HCT116 (cell line): ENCODE data around the gene ENTHD1. TPM values are rescaled to one million over a fixed set of nuclear protein-coding genes. Genes with fewer than 3 reads are reported as not detected.

Experiments
- ATAC-seq: fragments of 200-7000 bp; cut with Tn5 transposase; 2 replicates; pipeline ENCODE4 v1.9.1; 2020; ENCODE audit warnings: mild to moderate bottlenecking, moderate library complexity
- BruUV-seq: library from RNA; stranded (reverse); fragments of 400-500 nt; replicated peaks from 2 replicates; lab custom pipeline; 2021; lab: Mats Ljungman, UMichigan
- CTCF ChIA-PET: fragments of 300-600 bp; sonication (Branson Sonifier 250); formaldehyde crosslinking; loops from one replicate; lab custom pipeline; 2021; ENCODE audit warnings: antibody characterized with exemption; lab: Charles Lee
- POLR2A ChIA-PET: fragments of 300-600, 350-600 bp; sonication (Branson Sonifier 250); formaldehyde crosslinking; loops from one replicate; lab custom pipeline; 2021; ENCODE audit warnings: antibody characterized with exemption; lab: Charles Lee
- RAD21 ChIA-PET, 2 experiments: fragments of 300-600 bp; sonication (Branson Sonifier 250); formaldehyde crosslinking; loops; one replicate each; lab custom pipeline; 2023; ENCODE audit warnings: low total read pairs in 2 of 2; ENCODE audit not compliant: uncharacterized antibody in 2 of 2, unreplicated experiment in 2 of 2, low non-redundant PET in 1 of 2; lab: Charles Lee
- DNase-seq: peaks from one replicate; pipeline ENCODE4 v3.0.0-alpha.2; 2010; ENCODE audit warnings: low read depth, low spot score
- H2AFZ ChIP-seq: fragments of 200-600 bp; shearing (Covaris generic), sonication (generic); 2 replicates; pipeline ENCODE4 v1.6.1; 2017; ENCODE audit warnings: low read depth, mixed run types, mixed read lengths, antibody characterized with exemption, low read length; ENCODE audit not compliant: poor library complexity, severe bottlenecking
- H3K27ac ChIP-seq: 2 replicates; pipeline ENCODE4 v1.5.1; 2012; ENCODE audit warnings: low read depth, low read length
- H3K27me3 ChIP-seq: fragments of 200-600 bp; sonication (generic); 2 replicates; pipeline ENCODE4 v1.6.1; 2016; ENCODE audit warnings: mixed run types, low read length, mixed read lengths; ENCODE audit not compliant: insufficient read depth
- H3K36me3 ChIP-seq, 2 experiments: fragments of 200-500 bp in 1 of 2; fragments of 200-600 bp in 1 of 2; sonication (Bioruptor generic) in 1 of 2; sonication (generic) in 1 of 2; 2 replicates each; pipeline versions ENCODE4 v1.5.1 to v1.6.1; 2014 to 2016; ENCODE audit warnings: low read length in 2 of 2, inconsistent platforms in 1 of 2, mixed read lengths in 1 of 2, mixed run types in 1 of 2; ENCODE audit not compliant: insufficient read depth in 2 of 2, control insufficient read depth in 1 of 2
- H3K4me1 ChIP-seq, 2 experiments: fragments of 200-600 bp in 1 of 2; sonication (generic) in 1 of 2; 2 replicates each; pipeline versions ENCODE4 v1.5.1 to v1.6.1; 2012 to 2017; ENCODE audit warnings: low read length in 2 of 2, inconsistent platforms in 1 of 2, mild to moderate bottlenecking in 1 of 2, mixed read lengths in 1 of 2, mixed run types in 1 of 2, moderate library complexity in 1 of 2; ENCODE audit not compliant: insufficient read depth in 2 of 2, control insufficient read depth in 1 of 2
- H3K4me2 ChIP-seq: fragments of 200-600 bp; sonication (generic); 2 replicates; pipeline ENCODE4 v1.6.1; 2017; ENCODE audit warnings: mixed run types, low read length, mixed read lengths
- H3K4me3 ChIP-seq, 2 experiments: fragments of 200-600 bp in 1 of 2; sonication (generic) in 1 of 2; replicated peaks in 1 of 2; 2 replicates each; pipeline ENCODE4 v1.5.1; 2011 to 2016; ENCODE audit warnings: low read length in 2 of 2, control low read depth in 1 of 2, low read depth in 1 of 2, mild to moderate bottlenecking in 1 of 2, mixed read lengths in 1 of 2, mixed run types in 1 of 2
- H3K79me2 ChIP-seq: fragments of 200-600 bp; sonication (generic); 2 replicates; pipeline ENCODE4 v1.6.1; 2017; ENCODE audit warnings: mild to moderate bottlenecking, mixed run types, low read length, moderate library complexity, mixed read lengths; ENCODE audit not compliant: insufficient read depth
- H3K9ac ChIP-seq: fragments of 200-600 bp; sonication (generic); 2 replicates; pipeline ENCODE4 v1.6.1; 2016; ENCODE audit warnings: low read length, mixed read lengths
- H3K9me2 ChIP-seq: fragments of 200-600 bp; sonication (generic), shearing (Covaris generic); 2 replicates; pipeline ENCODE4 v1.6.1; 2017; ENCODE audit warnings: mixed run types, mild to moderate bottlenecking, moderate library complexity; ENCODE audit not compliant: insufficient read depth
- H3K9me3 ChIP-seq, 2 experiments: fragments of 200-500 bp in 1 of 2; fragments of 200-600 bp in 1 of 2; sonication (Bioruptor generic) in 1 of 2; sonication (generic) in 1 of 2; 2 replicates each; pipeline ENCODE4 v1.6.1; 2014 to 2017; ENCODE audit warnings: low read length in 2 of 2, mixed read lengths in 2 of 2, inconsistent platforms in 1 of 2, low read depth in 1 of 2, mild to moderate bottlenecking in 1 of 2, mixed run types in 1 of 2, moderate library complexity in 1 of 2; ENCODE audit not compliant: control insufficient read depth in 1 of 2, insufficient read depth in 1 of 2
- H4K20me1 ChIP-seq: fragments of 200-600 bp; sonication (generic), shearing (Covaris generic); 2 replicates; pipeline ENCODE4 v1.6.1; 2017; ENCODE audit warnings: mixed run types, mild to moderate bottlenecking, moderate library complexity; ENCODE audit not compliant: insufficient read depth
- CBX3 ChIP-seq: IDR thresholded peaks from 2 replicates; pipeline ENCODE4 v1.6.1; 2012; ENCODE audit warnings: low read depth
- CEBPB ChIP-seq: IDR thresholded peaks from 2 replicates; pipeline ENCODE4 v1.6.1; 2012; ENCODE audit warnings: low read depth
- EZH2phosphoT487 ChIP-seq: fragments of 200-600 bp; IDR thresholded peaks from 2 replicates; pipeline ENCODE4 v1.6.1; 2018; ENCODE audit warnings: antibody characterized with exemption, borderline replicate concordance
- RAD21 ChIP-seq: IDR thresholded peaks from 2 replicates; pipeline ENCODE4 v1.6.1; 2012; ENCODE audit warnings: low read depth, mild to moderate bottlenecking
- TCF7L2 ChIP-seq: IDR thresholded peaks from 2 replicates; pipeline ENCODE4 v1.7.0; 2011; ENCODE audit warnings: borderline replicate concordance, inconsistent platforms; ENCODE audit not compliant: insufficient read depth, insufficient read length; ENCODE audit errors: extremely low read depth
- intact Hi-C: fragments of 100-400 bp; cut with micrococcal nuclease; formaldehyde crosslinking; loops from 2 replicates; pipeline ENCODE4 v1.10.0; 2022
- total RNA-seq: library from RNA; stranded (reverse); gene quantifications from one replicate; pipeline ENCODE4 v1.2.1, GENCODE V29; 2021; ENCODE audit not compliant: unreplicated experiment
- TF ChIP-seq, protein P1 (sequence below): IDR thresholded peaks from 2 replicates; pipeline ENCODE4 v1.6.1; 2012
- TF ChIP-seq, protein P2 (sequence below), 3 experiments: fragments of 200-600 bp in 1 of 3; sonication (generic) in 1 of 3; IDR thresholded peaks in 2 of 3; conservative IDR thresholded peaks in 1 of 3; 2 replicates each; pipeline ENCODE4 v1.5.1; 2012 to 2017; ENCODE audit warnings: low read depth in 2 of 3, low read length in 2 of 3, antibody characterized with exemption in 1 of 3, borderline replicate concordance in 1 of 3, control low read depth in 1 of 3, mild to moderate bottlenecking in 1 of 3, mixed read lengths in 1 of 3, mixed run types in 1 of 3, moderate library complexity in 1 of 3; ENCODE audit not compliant: insufficient read depth in 1 of 3

The ENTHD1 gene
- total RNA-seq, 1 experiment from 2014 or later: not detected

DNA sequence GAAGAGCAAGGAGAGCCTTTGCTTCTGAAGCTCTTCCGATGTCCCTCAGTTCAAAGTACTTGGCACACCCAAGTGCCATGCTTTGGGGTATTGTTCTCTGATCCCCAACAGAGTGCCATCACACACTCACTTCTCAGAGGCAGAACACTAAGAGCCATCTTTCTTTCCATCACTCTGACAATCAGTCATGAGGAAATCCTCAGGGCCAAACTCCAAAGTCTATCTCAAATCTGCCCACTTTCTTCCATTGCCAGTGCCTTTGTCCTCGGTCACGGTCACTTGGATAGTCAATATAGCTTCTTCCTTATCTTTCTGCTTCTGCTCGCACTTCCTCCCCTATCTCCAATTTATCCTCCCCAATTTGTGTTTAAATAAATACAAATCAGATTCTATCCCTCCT lies 90.9 kb downstream of the ENTHD1 start (continued):
- no peak for TF ChIP-seq EZH2phosphoT487
- no peak for TF ChIP-seq TCF7L2
- TF ChIP-seq, protein P1, sequence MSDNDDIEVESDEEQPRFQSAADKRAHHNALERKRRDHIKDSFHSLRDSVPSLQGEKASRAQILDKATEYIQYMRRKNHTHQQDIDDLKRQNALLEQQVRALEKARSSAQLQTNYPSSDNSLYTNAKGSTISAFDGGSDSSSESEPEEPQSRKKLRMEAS: no peak
- no peak for TF ChIP-seq RAD21
- TF ChIP-seq, protein P2, sequence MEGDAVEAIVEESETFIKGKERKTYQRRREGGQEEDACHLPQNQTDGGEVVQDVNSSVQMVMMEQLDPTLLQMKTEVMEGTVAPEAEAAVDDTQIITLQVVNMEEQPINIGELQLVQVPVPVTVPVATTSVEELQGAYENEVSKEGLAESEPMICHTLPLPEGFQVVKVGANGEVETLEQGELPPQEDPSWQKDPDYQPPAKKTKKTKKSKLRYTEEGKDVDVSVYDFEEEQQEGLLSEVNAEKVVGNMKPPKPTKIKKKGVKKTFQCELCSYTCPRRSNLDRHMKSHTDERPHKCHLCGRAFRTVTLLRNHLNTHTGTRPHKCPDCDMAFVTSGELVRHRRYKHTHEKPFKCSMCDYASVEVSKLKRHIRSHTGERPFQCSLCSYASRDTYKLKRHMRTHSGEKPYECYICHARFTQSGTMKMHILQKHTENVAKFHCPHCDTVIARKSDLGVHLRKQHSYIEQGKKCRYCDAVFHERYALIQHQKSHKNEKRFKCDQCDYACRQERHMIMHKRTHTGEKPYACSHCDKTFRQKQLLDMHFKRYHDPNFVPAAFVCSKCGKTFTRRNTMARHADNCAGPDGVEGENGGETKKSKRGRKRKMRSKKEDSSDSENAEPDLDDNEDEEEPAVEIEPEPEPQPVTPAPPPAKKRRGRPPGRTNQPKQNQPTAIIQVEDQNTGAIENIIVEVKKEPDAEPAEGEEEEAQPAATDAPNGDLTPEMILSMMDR (IDR thresholded peaks at IDR 0.05 in 2 of 3, conservative IDR thresholded peaks at IDR 0.05 in 1 of 3; ENCODE audit: borderline replicate concordance in 1 of 3, insufficient read depth in 1 of 3, low read depth in 2 of 3, low read length in 2 of 3): no peak
- TF ChIP-seq CBX3: no peak
- no peak for TF ChIP-seq CEBPB

DNA sequence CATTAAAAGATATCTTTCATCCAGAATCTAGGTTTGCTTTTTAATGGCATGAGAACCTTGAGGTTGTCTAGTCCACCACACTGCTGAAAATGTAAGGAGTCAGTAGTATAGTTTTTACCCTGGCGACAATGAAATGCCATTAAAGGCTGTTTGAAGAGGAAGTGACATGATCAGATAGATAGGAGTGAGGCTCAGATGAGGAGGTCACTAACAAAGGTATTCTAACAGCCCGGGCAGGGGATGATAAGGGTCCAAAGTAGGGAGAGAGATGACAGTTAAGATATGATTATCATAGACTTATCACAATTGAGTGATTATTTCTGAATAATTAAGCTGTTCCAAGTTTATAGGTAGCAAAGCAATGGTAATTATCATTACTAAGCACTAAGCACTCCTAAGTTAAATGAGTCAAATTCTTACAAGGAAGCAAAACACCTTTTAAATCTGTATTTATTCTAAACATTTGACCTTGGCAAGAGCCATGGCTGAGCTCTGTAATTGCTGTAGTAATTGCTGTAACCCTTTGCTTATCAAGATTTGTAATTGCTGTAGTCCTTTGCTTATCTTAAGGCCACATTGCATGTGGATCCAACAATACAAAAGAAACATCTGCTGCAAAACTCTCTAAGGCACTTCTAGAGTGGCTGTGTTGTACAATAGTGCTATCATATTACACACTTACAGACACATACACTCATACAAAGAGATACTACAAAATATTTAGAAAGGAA lies 92.6 kb downstream of the ENTHD1 start:
- no peaks in the 10 kb centered on the region for H4K20me1 ChIP-seq
- no peak overlapping the region for H3K4me2 ChIP-seq
- ChIA-PET RAD21 (no interaction called here), CTCF (no interaction called here), POLR2A (no interaction called here)
- H3K9ac ChIP-seq: no peak overlapping the region
- H2AFZ ChIP-seq: no peak overlapping the region
- intact Hi-C loops: loop anchor here (10.0 kb wide), 1 partner anchor 176 kb away; no protein-coding TSS in a partner anchor
- no peak overlapping the region for H3K27ac ChIP-seq
- H3K9me3 ChIP-seq: peaks cover 0 to 4% of the 10 kb centered on the region in 2 experiments; a peak in 1 of 4 replicates
- no peaks in the 10 kb centered on the region for H3K9me2 ChIP-seq
- H3K79me2 ChIP-seq: no peaks in the 10 kb centered on the region
- BruUV-seq: no TSS peak
- peaks cover 41% of the 10 kb centered on the region for H3K27me3 ChIP-seq
- H3K36me3 ChIP-seq: no peaks in the 10 kb centered on the region
- no peaks in the 10 kb centered on the region for H3K4me1 ChIP-seq
- TF ChIP-seq CEBPB: no peak
- DNase-seq: no peak
- no peak for ATAC-seq
- no peak overlapping the region for H3K4me3 ChIP-seq
